GM18868 (cell line): ENCODE data around the gene GHRL.

Experiments used
- ATAC-seq: cut with Tn5 transposase; IDR thresholded peaks from one replicate; pipeline ENCODE4 v1.9.1; 2021; ENCODE audit warnings: mild to moderate bottlenecking, moderate library complexity; ENCODE audit not compliant: unreplicated experiment

GHRL gene

GRCh38 chr3:10328460-10329071 lies 35.8 kb upstream of the GHRL start:
- no peak for ATAC-seq

- no peak for ATAC-seq
Measured at GRCh38 chr3:10327592-10327991, 34.8 kb upstream of the GHRL start.

GRCh38 chr3:10322352-10322710 lies 29.6 kb upstream of the GHRL start:
- no peak for ATAC-seq

DNA sequence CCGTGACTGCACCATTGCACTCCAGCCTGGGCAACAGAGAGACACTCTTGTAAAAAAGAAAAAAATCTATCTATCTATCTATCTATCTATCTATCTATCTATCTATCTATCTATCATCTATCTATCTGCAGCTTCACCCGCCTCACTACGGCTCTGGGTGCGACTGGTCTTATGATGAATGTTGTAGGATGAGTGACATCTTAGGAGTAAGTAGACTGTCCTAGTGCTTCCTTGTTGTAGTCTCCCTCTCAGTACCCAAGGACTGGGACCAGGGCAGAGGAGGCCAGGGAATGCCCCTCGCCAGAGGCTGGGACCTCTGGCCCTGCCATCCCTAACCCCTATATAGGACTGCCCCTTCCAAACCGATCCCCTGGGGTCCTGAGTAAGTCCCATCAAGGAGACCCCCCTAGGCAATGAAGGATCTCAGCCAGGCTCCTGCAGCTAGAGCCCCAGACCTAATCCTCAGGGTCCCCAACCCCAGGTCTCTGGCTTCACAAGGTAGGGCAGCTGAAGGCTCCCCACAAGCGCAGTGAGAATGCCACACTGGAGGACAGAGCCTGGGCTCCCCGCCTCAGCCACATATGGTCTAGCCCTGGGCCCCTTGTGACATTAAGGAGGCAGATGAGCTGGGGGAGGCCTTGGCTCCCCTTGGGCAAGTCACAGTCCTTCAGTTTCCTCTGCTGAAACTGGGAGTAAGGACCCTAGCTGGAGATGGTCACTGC lies 29.0 kb upstream of the GHRL start:
- no peak for ATAC-seq

- no peak for ATAC-seq
Measured at GRCh38 chr3:10320320-10320677, 27.6 kb upstream of the GHRL start.

DNA sequence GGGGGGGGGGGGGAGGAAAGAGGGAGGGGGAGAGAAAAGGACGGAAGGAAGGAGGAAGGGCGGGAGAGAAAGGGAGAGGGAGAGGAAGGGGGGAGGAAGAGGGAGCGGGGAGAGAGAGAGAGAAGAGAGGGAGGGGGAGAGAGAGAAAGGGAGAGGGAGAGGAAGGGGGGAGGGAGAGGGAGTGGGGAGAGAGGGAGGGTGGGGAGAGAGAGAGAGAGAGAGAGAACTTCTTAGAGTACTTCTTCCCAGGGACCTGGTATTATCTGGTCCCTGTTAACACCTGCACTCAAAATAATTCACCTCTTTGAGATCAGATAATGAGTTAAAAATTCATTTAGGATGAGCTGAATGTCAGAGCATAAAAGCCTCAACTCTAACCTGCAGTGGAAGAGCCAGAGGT lies 27.1 kb upstream of the GHRL start:
- ATAC-seq = no peak

DNA sequence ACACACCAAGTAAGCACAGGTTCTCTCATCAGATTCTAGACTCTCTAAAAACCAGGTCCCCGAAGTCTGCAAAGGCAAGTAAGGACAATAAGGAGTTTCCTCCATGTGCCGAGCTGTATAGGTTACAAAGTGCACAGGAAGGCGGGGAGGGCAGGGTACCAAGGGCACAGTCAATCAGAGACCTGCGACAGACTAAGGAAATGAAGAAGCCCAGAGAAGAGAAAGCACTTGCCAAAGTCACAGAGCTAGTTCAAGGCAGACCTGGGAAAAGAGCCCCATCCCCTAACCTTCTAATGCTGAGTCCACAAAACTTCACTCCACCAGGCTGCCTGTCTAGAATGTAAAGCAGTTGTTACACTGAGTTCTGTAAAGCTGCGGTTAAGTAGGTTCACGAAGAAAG lies 26.5 kb upstream of the GHRL start:
- no peak for ATAC-seq

GRCh38 chr3:10317961-10318350 lies 25.2 kb upstream of the GHRL start:
- ATAC-seq = no peak

GRCh38 chr3:10317311-10317960 lies 24.7 kb upstream of the GHRL start:
- ATAC-seq = no peak

- ATAC-seq = no peak
Measured at GRCh38 chr3:10315771-10316344, 23.1 kb upstream of the GHRL start.

DNA sequence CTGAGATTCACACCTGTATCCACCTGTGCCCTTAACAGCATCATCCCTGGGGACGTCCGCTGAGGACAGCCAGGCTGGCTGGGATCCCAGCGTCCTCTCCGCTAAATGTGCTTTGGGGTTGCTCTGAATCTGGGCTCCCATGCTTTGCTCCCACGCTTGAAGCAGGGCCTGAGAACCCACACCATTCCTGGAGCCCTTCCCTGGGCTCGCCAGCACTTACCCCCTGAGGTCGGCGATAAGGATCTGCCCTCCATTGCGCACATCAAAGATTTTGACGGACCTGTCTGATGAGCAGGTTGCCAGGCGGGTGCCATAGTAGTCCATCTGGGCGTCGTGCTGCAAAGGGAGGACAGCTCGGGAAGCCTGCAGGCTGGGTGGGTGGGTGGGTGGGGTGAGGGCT lies 22.4 kb upstream of the GHRL start:
- no peak for ATAC-seq

DNA sequence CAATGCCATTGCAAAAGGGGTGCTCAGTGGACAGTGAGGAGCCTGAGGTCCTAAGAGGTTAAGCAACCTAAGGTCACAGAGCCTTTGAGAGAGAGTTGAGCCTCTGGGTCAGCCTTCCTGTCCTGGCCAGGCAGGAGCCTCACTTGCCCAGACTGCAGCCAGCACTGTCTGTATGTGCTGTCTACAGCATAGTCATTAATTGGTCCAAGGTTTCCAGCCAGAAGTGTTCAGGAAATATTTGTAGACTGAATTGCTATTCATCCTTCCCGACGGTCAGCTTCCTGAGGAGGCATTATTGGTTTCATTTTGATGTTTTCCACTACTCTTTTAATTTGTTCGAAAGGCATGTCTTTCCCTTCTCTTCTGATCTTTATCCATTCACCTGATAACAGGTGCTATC lies 20.1 kb upstream of the GHRL start:
- no peak for ATAC-seq

DNA sequence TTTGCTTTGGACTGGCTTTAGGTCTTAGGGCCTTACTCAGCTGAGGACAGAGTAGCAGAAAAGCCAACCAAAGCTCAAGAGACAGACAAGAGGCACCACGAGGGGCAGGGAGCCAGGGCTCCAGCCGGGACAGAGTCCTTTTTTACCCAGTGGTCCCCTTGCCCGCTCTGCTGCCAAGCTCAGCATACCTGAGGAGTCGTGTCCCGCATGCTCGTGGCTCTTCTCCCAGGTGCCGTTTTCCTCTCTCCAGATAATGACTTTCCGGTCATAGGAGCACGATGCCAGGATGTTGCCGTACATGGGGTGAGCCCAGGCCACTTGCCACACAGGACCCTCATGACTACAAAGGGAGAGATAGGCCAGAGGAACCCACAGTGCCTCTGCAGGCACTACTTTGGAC lies 19.6 kb upstream of the GHRL start:
- no peak for ATAC-seq

DNA sequence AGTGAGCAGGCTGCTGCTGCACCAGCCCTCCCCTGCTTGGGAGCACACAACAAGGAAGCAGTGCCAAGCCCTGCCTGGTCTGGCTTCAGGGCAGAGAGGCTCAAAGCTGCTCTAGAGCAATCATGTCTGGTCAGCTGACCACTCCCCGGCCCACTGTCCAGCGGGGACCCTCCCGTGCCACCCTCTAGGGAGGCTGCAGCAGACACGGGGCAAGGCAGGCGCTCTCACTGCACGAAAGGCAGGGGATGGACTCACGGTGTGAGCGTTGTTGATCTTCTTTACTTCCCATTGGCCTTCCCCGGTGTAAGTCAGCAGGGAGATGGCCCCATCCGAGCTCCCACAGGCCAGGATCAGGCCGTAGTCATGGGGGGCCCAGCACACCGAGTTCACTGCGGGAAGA lies 19.0 kb upstream of the GHRL start:
- no peak for ATAC-seq

DNA sequence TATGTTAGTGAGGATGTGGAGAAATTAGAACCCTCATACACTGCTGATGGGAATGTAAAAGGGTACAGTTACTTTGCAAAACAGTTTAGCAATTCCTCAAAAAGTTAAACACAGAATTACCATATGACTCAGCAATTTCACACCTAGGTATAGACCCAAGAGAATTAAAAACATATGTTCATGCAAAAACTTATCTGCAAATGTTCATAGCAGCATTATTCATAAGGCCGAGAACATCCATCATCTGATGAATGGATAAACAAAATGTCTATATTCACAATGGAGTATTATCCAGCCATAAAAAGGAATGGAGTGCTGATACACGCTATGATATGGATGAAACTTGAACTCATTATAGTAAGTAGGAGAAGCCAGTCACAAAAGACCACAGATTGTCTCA lies 17.8 kb upstream of the GHRL start:
- no peak for ATAC-seq

DNA sequence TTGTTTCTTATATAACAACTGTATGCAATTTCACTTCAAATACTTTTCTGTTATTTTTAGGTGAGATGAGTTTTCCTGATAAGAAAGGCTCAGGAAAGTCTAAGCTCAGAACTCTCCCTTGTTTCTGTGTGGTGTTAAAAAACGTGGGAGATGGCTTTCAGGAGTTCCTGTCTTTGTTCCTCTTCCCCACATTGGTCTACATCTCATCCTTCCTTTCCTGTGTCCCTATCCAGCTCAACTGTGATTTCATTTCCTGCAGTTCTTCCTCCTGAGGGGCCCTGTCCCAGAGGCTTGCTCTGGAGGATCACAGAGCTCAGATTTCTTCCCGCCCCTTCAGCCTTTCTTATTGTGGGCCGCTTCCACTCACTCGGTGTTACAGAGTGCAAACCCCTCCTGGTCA lies 17.0 kb upstream of the GHRL start:
- no peak for ATAC-seq

DNA sequence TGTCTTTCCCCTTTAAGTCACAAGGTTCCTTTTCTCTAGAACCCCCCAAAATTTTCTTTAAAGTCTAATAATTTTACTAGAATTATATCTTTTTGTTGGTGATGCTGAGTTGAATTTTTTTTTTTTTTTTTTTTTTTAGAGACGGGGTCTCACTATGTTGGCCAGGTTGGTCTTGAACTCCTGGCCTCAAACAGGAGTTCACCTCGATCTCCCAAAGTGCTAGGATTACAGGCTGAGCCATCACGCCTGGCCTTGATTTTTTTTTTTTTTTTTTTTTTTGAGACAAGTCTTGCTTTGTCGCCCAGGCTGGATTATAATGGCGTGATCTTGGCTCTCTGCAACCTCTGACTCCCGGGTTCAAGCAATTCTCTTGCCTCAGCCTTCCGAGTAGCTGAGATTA lies 15.9 kb upstream of the GHRL start:
- no peak for ATAC-seq

DNA sequence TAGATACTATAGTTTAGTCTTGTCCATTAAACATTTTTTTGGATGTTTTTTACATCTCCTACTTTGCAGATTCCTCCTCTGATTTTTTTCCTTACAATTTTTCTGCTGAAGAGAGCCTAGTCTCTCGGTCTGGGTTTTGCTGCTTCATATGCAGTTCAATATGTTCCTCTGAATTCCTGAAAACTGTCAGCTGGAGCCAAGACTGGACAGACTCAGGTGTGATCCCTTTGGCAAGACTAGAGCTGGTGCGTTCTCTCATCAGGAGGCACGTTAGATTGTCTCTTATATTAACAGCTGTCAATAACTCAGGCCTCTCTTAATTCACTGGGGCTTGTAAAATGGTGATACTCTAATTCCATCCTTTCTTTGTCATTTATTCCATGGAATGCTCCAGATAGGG lies 13.4 kb upstream of the GHRL start:
- ATAC-seq = no peak

- ATAC-seq = no peak
Measured at GRCh38 chr3:10305331-10305902, 12.7 kb upstream of the GHRL start.

DNA sequence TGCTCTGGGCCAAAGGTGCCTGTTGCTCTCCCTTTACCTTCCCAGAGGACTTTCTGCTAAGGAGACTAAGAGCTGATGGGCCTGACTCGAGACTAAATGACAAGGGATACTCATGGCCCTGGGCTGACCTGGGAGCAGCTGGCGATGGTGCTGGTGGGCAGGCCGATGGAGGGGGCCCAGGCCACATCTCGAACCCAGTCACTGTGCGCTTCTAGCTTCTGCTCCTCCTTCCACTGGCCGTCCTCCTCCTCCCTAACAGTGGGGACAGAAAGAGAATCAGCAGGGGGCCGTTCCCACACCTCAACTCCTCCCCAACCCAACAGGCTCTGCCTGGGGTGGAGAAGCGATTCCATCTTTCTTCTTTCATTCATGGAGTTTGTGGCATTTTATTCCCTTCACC lies 12.2 kb upstream of the GHRL start:
- no peak for ATAC-seq

DNA sequence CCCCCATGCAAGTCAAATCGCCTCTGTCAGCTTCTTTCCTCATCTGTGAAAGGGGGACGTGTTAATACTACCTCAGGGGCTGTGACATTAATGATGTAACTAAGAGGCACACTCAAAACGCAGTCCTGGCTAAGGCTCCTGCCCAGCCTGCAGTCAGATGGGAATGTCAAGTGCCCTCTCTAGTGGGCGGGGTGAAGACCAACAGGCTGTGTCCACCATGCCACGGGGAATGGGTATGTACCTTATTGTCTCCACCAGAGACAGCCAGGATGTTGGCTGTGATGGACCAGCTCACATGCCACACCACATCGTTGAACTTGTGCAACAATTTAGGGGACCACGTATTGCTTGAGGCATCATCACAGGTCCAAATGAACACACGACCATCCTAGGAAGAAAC lies 11.0 kb upstream of the GHRL start:
- no peak for ATAC-seq

- ATAC-seq = no peak
Measured at GRCh38 chr3:10303105-10303504, 10.4 kb upstream of the GHRL start.
